ENCODE results near the gene SLC22A14.
"Not testable (repeated sequence)": the region's sequence is repeated elsewhere in the genome, so short reads cannot be mapped to it uniquely, and the experiment has no call there.

SLC22A14 gene

GRCh38 chr3:38313263-38313662 lies 31.2 kb downstream of the SLC22A14 start:
- Mint-ChIP-seq H3K27ac (no peak overlapping the region), H3K36me3 (ENCODE audit: low read depth) (no peaks in the 10 kb centered on the region), H3K4me1 (ENCODE audit: low read depth) (peaks cover 55% of the 10 kb centered on the region), H3K9me3 (no peaks in the 10 kb centered on the region), H3K27me3 (no peaks in the 10 kb centered on the region), H3K4me3 (no peak overlapping the region)
- intact Hi-C loops (cut with micrococcal nuclease), result no loop called here

- Mint-ChIP-seq H3K36me3 (ENCODE audit: low read depth) (no peaks in the 10 kb centered on the region), H3K27me3 (no peaks in the 10 kb centered on the region), H3K27ac (no peak overlapping the region), H3K4me3 (no peak overlapping the region), H3K4me1 (ENCODE audit: low read depth) (peaks cover 55% of the 10 kb centered on the region), H3K9me3 (no peaks in the 10 kb centered on the region)
- intact Hi-C loops (cut with micrococcal nuclease), result no loop called here
These were observed 31.6 kb downstream of the SLC22A14 start for GRCh38 chr3:38313695-38314094.

GRCh38 chr3:38314112-38314763 lies 32.1 kb downstream of the SLC22A14 start:
- peaks cover 55% of the 10 kb centered on the region for H3K4me1 Mint-ChIP-seq (ENCODE audit: low read depth)

GRCh38 chr3:38314764-38315487 lies 32.8 kb downstream of the SLC22A14 start:
- no peaks in the 10 kb centered on the region for H3K36me3 Mint-ChIP-seq (ENCODE audit: low read depth)
- peaks cover 55% of the 10 kb centered on the region for H3K4me1 Mint-ChIP-seq (ENCODE audit: low read depth)
- intact Hi-C loops (cut with micrococcal nuclease), result no loop called here
- H3K27ac Mint-ChIP-seq, result no peak overlapping the region
- no peaks in the 10 kb centered on the region for H3K27me3 Mint-ChIP-seq
- no peak overlapping the region for H3K4me3 Mint-ChIP-seq
- H3K9me3 Mint-ChIP-seq, result no peaks in the 10 kb centered on the region

More at GRCh38 chr3:38314112-38314763, 32.1 kb downstream of the SLC22A14 start:
- no peaks in the 10 kb centered on the region for H3K36me3 Mint-ChIP-seq (ENCODE audit: low read depth)
- intact Hi-C loops (cut with micrococcal nuclease), result no loop called here
- H3K4me3 Mint-ChIP-seq, result no peak overlapping the region
- H3K27me3 Mint-ChIP-seq, result no peaks in the 10 kb centered on the region
- no peaks in the 10 kb centered on the region for H3K9me3 Mint-ChIP-seq
- H3K27ac Mint-ChIP-seq, result no peak overlapping the region

- Mint-ChIP-seq H3K27ac (no peak overlapping the region), H3K4me1 (ENCODE audit: low read depth) (peaks cover 51% of the 10 kb centered on the region), H3K27me3 (no peaks in the 10 kb centered on the region), H3K9me3 (peaks cover 3% of the 10 kb centered on the region), H3K4me3 (no peak overlapping the region), H3K36me3 (ENCODE audit: low read depth) (no peaks in the 10 kb centered on the region)
- intact Hi-C loops (cut with micrococcal nuclease), result no loop called here
These were observed 33.6 kb downstream of the SLC22A14 start for GRCh38 chr3:38315488-38316230.

- Mint-ChIP-seq H3K9me3 (peaks cover 6% of the 10 kb centered on the region), H3K27ac (no peak overlapping the region), H3K36me3 (ENCODE audit: low read depth) (no peaks in the 10 kb centered on the region), H3K4me1 (ENCODE audit: low read depth) (peaks cover 42% of the 10 kb centered on the region), H3K4me3 (no peak overlapping the region), H3K27me3 (no peaks in the 10 kb centered on the region)
- intact Hi-C loops (cut with micrococcal nuclease), result no loop called here
These were observed 34.5 kb downstream of the SLC22A14 start for GRCh38 chr3:38316356-38317191.

GRCh38 chr3:38317192-38317759 lies 35.2 kb downstream of the SLC22A14 start:
- Mint-ChIP-seq H3K4me3 (no peak overlapping the region), H3K4me1 (ENCODE audit: low read depth) (peaks cover 35% of the 10 kb centered on the region), H3K36me3 (ENCODE audit: low read depth) (no peaks in the 10 kb centered on the region), H3K27me3 (peaks cover 2% of the 10 kb centered on the region), H3K27ac (no peak overlapping the region), H3K9me3 (peaks cover 6% of the 10 kb centered on the region)
- intact Hi-C loops (cut with micrococcal nuclease), result no loop called here

GRCh38 chr3:38318766-38319671 lies 36.9 kb downstream of the SLC22A14 start:
- intact Hi-C loops (cut with micrococcal nuclease), result no loop called here
- no peaks in the 10 kb centered on the region for H3K36me3 Mint-ChIP-seq (ENCODE audit: low read depth)
- no peak overlapping the region for H3K4me3 Mint-ChIP-seq
- peaks cover 7% of the 10 kb centered on the region for H3K27me3 Mint-ChIP-seq
- peaks cover 20% of the 10 kb centered on the region for H3K4me1 Mint-ChIP-seq (ENCODE audit: low read depth)
- peaks cover 6% of the 10 kb centered on the region for H3K9me3 Mint-ChIP-seq
- H3K27ac Mint-ChIP-seq, result no peak overlapping the region

GRCh38 chr3:38320638-38321037 lies 38.5 kb downstream of the SLC22A14 start:
- H3K27ac Mint-ChIP-seq; H3K36me3 Mint-ChIP-seq (ENCODE audit: low read depth); H3K4me3 Mint-ChIP-seq; intact Hi-C loops (cut with micrococcal nuclease); H3K9me3 Mint-ChIP-seq; H3K27me3 Mint-ChIP-seq: not testable (repeated sequence)
- H3K4me1 Mint-ChIP-seq (ENCODE audit: low read depth), result peaks cover 15% of the 10 kb centered on the region

GRCh38 chr3:38323060-38323459 lies 41.0 kb downstream of the SLC22A14 start:
- Mint-ChIP-seq H3K9me3 (peaks cover 18% of the 10 kb centered on the region), H3K36me3 (ENCODE audit: low read depth) (no peaks in the 10 kb centered on the region), H3K4me3 (no peak overlapping the region), H3K27ac (no peak overlapping the region), H3K27me3 (peaks cover 10% of the 10 kb centered on the region), H3K4me1 (ENCODE audit: low read depth) (no peaks in the 10 kb centered on the region)
- intact Hi-C loops (cut with micrococcal nuclease), result no loop called here

GRCh38 chr3:38325256-38325655 lies 43.2 kb downstream of the SLC22A14 start:
- H3K4me1 Mint-ChIP-seq (ENCODE audit: low read depth), result no peaks in the 10 kb centered on the region
- peaks cover 10% of the 10 kb centered on the region for H3K27me3 Mint-ChIP-seq
- H3K9me3 Mint-ChIP-seq, result peaks cover 18% of the 10 kb centered on the region
- intact Hi-C loops (cut with micrococcal nuclease), result no loop called here
- H3K27ac Mint-ChIP-seq, result no peak overlapping the region
- H3K36me3 Mint-ChIP-seq (ENCODE audit: low read depth), result no peaks in the 10 kb centered on the region
- no peak overlapping the region for H3K4me3 Mint-ChIP-seq

- Mint-ChIP-seq H3K9me3 (peaks cover 13% of the 10 kb centered on the region), H3K4me3 (no peak overlapping the region), H3K36me3 (ENCODE audit: low read depth) (no peaks in the 10 kb centered on the region), H3K27me3 (peaks cover 7% of the 10 kb centered on the region), H3K4me1 (ENCODE audit: low read depth) (peaks cover 5% of the 10 kb centered on the region), H3K27ac (no peak overlapping the region)
- intact Hi-C loops (cut with micrococcal nuclease), result no loop called here
These were observed 45.4 kb downstream of the SLC22A14 start for GRCh38 chr3:38327335-38328009.
